Suppressor macrophage treated with lipopolysaccharide for 1 hour (primary cell): Measurements from ENCODE around the gene ARFRP1.
"Not testable (repeated sequence)": the region's sequence is repeated elsewhere in the genome, so short reads cannot be mapped to it uniquely, and the experiment has no call there.

Experiments used
- DNase-seq, 3 donors: peaks; one replicate each; pipeline ENCODE4 v3.0.0-alpha.2; 2020 to 2022

The ARFRP1 gene

DNA sequence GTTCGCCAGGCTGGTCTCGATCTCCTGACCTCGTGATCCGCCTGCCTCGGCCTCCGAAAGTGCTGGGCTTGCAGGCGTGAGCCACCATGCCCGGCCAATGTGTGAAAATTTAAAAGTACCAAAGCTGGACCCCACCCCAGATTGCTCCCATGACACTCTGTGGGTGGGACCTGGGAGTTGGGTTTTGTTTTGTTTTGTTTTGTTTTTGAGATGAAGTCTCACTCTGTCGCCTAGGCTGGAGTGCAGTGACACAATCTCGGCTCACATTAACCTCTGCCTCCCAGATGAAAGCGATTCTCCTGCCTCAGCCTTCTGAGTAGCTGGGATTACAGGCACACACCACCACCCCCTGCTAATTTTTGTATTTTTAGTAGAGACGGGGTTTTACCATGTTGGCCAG lies 36.1 kb downstream of the ARFRP1 start:
- DNase-seq, result not testable (repeated sequence)

DNA sequence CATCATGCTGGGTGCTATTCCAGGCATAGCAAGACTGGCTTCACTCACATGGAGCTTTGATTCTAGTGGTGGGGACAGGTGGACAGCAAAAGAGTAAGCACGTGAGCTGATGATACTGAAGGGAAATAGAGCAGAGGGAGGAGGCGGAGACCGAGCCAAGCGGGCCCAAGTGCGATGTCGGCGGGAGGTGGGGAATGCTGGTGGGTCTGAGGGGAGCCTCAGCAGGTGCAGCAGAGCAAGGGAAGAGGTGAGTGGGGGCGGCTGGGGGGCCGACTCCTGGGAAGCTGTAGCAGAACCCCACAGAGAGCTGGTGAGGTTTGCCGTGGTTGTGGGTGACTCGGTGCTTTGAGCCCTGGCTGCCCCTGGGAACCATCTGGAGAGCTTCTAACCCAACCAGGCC lies 39.4 kb downstream of the ARFRP1 start:
- DNase-seq, result no peak

DNA sequence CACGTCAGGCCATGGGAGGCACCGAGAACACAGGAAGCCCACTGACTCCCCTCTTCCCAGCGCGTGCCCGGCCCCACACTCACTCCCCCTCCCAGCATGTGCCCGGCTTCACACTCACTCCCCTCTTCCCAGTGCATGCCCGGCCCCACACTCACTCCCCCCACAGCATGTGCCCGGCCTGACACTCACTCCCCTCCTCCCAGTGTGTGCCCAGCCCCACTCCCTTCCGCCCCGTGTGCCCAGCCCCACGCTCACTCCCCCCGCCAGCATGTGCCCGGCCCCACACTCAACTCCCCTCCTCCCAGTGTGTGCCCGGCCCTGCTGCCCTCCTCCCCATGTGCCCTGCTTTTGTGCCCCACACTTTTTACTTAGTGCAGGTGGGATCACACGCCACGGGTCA lies 39.9 kb downstream of the ARFRP1 start:
- DNase-seq, result no peak

DNA sequence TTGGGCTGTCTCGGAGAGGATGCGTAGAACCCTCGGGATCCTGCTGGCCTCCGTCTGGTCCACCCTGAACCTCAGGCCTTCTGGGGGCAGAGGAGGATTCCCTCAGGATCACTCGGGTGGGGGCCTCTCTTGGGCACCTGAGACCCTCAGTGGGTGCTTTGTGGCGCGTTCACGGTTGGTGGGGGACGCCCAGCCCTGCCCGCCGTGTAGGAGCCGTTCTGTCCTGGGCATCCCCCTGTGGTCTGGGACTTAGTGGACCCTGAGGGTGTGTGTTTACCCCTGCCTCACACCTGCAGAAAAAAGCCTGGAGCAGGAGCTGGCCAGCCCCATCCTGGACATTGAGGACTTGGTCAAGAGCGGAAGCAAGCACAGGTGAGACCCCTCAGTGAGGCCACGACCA lies 42.1 kb downstream of the ARFRP1 start:
- DNase-seq, result no peak

DNA sequence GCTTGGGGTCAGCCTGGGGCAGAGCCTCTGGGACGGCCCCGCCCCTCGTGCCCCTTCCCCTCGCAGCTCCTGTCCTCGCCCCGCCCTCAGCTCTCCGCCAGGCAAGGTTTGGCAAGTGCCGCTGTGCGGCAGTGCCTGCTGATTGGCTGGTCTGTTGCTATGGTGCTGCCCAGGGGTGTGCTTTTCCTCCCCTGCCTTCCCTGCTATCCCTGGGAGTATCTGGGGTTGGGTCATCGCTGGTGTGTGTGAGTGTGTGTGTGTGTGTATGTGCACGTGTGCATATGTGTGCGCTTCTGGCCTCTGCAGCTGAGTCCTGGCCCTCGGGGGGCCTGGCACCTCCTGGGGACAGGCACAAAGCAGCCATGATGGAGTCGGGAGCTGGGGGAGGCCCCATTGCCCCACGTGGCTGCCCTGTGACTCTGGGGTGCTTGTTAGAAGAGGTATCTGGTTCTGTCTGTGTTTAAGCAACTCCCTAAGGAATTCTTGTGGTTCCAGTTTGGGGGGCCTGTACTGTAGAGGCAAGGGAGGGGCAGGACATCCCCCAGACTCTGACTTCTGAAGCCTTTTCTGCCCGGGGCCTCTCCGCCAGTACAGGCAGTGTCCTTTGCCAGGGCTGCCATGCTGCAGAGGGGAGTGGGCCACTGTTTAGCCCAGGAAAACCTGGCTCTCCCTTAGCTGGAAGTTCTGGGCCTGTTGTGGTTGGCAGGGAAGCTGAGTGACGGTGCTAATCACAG lies 42.7 kb downstream of the ARFRP1 start:
- DNase-seq, result no peak

DNA sequence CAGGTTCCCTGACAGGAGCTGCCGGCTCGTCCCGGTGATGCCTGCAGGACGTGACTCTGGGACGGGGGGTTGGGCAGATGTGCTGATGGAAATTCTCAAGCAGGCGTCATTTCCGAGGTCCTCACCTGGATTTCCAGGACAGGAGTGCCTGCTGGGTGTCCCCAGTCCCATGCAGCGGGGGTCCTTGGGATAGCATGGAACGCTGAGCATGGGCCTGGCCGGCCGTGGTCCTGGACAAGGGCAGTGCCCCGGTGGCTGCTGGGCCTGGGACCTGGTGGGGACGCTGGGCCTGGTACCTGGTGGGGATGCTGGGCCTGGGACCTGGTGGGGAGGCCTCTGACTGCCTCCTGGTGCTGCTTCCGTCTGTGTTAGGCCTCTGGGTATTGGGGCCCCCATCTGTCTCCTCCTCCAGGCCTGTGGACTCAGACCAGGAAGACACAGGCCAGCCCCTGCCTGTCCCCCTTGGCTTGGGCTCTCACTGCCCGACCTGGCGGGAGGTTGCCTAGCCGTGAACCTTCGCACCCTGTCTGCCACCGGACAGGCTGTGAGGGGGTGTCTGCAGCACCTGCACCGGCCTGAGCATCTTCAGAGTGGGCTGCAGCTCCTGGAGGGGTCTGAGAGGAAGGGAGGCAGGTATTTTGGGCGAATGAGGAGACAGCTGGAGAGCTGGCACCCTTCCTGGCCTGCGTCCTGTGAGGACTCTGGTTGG lies 43.5 kb downstream of the ARFRP1 start:
- no peak for DNase-seq

DNA sequence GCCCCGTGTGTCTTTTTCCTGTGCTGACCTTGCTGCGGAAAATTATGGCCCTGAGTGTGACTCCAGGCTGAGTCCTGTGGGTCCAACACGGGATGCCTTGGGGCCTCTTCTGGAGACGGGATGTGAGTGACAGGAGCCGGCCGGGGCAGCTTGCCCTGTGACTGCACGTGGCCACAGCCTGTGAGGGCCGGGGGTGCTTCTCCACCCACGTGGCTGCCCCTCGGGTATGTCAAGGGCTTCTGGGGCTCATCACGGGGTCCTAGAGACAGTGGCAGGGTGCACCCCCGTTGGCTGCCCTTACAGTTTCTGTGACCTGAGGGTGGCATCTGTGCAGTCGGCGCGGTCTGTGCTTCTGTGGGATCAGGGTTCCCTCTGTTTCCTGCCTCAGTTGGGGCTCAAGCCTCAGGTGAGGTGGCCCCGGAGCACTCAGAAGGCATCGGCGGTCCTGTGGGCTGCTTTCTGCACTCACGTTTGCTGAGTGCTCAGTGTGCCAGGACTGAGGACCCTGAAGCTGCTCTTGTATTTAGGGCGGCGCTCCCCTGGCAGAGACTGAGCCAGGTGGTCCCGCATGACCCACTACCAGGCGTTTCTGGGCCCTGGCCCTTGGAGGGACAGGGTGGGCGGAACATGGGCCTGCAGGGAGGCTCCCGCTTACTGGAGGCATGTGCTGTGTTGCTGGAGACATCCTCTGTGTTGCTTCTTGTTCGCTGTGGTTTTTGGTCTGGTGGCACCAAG lies 44.3 kb downstream of the ARFRP1 start:
- no peak for DNase-seq

DNA sequence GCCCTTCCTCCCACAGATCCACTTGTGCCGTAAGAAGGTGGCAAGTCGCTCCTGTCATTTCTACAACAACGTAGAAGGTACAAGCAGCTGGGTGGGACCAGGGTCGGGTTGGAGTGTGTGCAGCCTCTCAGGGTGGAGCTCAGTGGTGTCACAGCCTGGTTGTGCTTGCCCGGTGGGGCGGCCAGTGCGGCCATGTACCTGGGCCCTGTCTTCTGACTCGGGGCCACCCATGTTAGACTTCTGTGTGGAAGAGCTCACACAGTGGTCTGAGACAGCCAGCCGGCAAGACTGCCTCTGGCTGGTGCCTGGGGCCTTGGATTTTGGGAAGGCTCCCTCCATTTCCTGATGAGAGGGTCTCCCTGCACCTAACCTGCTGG lies 45.0 kb downstream of the ARFRP1 start:
- no peak for DNase-seq

DNA sequence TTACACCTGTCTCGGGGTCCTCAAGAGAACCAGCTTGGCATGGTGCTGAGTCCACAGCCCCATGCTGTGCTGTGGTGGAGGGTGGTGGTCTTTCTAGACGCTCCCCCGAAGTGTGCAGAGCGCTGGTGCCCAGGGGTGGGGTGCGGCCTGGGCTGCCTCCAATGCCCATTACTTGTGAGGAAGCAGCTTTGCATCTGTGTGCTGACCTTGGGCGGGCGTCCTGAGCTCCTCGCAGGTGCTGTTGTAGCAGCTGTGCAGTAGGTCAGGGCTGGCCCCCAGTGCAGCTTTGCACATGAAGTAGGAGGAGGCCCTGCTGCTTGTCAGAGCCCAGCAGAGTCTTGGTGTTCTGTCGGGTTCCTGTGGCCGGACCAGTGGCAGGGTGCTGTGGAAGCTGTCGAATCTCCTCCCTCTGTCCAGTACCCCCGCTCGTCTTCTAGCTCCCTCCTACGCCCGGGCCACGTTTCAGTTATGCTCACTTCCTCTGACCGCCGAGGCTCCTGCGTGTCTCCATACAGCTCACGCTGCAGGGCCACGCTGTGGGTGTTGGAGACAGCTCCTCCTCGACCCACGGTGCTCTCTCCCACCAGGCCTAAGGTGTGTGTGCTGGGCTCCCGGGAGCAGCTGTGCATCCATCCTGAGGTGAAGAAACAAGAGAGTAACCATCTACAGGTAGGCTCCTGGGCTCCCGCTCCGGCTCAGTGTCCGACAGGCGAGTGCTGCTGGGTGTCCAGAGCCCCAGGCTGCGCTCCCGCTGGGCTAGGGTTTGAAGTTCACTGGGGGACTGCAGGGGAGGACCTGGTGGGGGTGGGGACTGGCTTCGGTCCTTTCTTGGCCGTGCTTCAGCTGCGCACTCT lies 45.6 kb downstream of the ARFRP1 start:
- no peak for DNase-seq

DNA sequence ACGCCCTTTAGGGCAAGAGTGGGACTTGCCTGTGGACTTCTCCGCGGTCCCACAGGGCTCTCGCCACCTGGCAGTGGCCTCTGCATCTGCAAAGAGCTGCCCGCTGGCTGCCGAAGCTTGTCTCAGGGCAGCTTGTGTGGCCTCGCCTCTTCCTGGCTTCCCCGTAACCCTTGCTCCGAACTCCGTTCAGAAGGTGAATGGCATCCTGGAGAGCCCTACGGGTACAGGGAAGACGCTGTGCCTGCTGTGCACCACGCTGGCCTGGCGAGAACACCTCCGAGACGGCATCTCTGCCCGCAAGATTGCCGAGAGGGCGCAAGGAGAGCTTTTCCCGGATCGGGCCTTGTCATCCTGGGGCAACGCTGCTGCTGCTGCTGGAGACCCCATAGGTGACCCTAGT lies 46.7 kb downstream of the ARFRP1 start:
- DNase-seq, result no peak

DNA sequence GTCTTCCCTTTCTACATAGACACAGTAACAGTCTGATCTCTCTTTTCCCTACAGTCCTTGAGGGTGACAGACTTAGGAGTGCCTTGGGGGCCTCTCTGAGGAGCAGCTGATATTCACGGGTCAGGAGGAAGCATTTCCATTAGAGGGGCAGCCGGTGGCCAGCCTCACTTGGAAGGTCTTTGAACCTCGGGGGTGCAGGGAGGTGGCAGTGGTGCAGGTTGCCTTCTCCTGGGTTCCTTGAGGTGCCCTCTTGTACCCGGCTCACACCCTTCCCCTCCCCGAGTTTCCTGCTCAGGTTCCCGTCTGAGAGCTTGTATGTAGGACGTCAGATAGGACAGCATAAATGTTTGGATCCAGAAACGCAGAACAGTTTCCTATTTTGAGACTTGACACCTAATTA lies 47.2 kb downstream of the ARFRP1 start:
- DNase-seq, result no peak

DNA sequence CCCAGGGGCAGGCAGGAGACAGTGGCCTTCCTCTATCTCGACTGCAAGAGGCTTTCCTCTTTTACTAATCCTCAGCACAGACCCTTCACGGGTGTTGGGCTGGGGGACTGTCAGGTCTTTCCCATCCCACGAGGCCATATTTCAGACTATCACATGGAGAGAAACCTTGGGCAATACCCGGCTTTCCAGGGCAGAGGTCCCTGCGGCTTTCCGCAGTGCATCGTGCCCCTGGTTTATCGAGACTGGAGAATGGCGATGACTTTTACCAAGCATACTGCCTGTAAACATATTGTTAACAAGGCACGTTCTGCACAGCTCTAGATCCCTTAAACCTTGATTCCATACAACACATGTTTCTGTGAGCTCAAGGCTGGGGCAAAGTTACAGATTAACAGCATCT lies 47.6 kb downstream of the ARFRP1 start:
- not testable (repeated sequence) for DNase-seq

DNA sequence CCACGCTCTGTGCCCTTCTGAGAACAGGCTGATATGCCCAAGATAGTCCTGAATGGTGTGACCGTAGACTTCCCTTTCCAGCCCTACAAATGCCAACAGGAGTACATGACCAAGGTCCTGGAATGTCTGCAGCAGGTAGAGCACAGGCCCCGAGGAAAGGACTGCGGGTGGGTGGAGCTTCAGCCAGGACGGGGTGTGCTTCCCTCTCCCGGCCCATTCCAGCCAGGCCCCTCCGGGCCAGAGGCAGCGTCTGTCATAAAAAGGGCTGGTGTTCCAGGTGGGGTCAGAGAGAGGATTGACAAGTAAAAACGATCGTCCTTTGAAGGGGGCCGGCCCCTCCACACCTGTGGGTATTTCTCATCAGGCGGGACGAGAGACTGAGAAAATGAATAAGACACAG lies 48.4 kb downstream of the ARFRP1 start:
- DNase-seq, result no peak

DNA sequence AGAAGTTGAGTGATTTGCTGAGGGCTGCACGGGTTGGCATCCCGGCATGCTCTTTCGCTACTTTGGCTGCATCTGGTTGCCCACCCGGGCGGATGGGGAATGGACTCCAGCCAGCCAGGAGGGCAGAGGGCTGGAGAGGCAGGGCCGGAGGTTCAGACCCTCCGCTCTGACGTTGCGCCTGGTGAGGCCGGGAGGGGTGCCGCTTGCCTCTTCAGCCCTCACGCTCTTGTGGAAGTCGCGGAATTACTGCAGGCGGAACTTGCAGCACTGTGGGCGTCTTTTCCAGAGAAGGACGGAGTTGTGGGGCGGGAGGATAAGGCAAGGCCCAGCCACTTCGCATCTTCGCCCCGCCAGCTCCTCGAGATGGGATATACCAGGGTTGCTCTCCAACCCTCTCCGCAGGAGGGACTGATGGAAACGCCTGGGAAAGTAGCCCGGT lies 49.0 kb downstream of the ARFRP1 start:
- peak; percentile 71 to 73 (median 71) for DNase-seq

DNA sequence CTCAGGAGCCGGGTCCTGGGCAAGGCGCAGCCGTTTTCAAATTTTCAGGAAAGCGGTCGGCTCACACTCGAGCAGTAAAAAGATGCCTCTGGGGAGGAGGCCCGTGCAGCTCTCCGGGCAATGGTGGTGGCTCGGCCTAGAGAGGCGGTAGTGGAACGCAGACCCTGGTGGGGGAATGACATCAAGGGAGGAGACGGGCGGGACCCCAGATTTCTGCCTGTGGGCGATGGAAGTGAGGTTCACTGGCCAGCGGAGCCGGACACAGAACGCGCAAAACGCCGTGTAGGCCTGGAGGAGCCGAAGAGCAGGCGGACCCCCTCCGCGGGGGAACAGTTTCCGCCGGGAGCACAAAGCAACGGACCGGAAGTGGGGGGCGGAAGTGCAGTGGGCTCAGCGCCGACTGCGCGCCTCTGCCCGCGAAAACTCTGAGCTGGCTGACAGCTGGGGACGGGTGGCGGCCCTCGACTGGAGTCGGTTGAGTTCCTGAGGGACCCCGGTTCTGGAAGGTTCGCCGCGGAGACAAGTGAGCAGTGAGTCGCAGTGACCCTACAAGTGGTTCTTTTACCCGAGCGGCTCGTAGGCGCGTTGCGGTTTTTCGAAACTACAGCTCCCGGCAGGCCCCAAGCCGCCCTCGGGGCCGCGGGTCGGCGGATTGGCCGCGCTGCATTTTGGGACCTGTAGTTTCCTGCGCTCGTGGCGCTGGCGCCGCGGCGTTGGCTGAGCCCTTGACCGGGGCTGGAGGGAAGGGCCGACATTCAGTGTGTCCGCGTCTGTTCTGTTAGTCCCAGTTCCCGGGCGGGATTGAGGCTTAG lies 49.6 kb downstream of the ARFRP1 start, which contains the start of gene RTEL1:
RTEL1 (plus strand) TSS at position 376 of the 812 bp plus-strand sequence. CDS start 1,091 bp downstream, outside the sequence.
- DNase-seq, result peak; percentile 94 to 97 (median 96)

DNA sequence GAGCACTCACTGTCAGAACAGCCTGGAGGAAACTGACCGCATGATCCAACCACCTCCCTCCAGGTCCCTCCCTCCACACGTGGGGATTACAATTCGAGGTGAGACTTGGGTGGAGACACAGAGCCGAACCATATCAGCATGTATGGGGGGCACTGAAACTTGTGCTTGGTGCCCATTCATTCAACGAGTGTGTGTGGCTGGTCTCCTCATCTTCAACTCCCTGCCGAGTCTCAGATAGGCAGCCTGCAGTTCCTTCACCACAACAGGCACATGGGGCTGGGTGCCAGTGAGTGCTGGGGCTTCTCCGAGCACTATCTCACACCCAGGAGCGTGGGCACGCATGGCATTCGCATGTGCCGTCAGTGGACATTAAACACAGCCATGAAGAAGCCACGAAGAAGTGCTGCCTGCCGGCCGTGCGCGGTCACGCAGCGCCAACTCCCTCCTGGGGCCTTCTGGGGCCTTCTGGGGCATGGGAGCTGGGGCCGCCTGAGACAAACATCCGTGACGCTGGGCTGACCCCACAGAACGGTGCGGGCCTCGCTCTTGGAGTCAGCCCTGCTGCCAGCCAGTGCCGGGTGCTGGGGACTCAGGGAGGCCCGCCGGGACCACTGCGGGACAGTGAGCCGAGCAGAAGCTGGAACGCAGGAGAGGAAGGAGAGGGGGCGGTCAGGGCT lies 50.4 kb downstream of the ARFRP1 start:
- no peak for DNase-seq

DNA sequence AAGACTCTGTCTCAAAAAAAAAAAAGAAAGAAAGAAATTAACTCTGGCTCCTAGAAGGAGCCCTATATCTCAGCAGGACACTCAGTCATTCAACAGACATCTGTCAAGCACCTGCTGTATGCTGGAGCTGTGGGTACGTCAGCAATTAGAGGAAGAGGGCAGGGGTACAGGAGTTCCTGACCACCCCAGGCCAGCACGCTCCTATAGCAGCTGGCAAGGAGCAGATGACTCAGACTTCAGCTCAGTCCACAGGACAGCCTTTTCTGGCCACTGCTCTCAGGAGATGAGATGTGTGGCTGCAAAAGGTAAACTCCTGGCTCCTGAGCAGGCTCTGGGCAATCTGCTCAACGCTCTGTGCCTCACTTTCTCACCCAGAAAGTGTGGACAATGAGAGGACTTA lies 51.3 kb downstream of the ARFRP1 start:
- no peak for DNase-seq

DNA sequence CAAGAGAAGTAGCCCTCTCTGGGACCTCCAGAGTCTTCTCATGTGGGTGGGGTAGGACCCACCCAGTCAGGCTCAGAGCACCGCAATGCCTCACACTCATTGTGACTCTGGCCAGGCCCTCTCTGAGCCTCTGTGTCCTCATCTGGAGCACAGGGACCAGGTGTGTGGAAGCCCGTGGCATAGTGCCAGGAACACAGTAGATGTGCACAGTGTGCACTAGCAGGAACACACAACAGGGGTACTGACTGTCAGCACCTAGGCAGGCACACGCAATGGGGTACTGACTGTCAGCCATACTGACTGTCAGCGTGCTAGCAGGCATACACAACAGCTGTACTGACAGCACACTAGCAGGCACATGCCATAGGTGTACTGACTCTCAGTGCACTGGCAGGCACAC lies 52.5 kb downstream of the ARFRP1 start:
- DNase-seq, result no peak

DNA sequence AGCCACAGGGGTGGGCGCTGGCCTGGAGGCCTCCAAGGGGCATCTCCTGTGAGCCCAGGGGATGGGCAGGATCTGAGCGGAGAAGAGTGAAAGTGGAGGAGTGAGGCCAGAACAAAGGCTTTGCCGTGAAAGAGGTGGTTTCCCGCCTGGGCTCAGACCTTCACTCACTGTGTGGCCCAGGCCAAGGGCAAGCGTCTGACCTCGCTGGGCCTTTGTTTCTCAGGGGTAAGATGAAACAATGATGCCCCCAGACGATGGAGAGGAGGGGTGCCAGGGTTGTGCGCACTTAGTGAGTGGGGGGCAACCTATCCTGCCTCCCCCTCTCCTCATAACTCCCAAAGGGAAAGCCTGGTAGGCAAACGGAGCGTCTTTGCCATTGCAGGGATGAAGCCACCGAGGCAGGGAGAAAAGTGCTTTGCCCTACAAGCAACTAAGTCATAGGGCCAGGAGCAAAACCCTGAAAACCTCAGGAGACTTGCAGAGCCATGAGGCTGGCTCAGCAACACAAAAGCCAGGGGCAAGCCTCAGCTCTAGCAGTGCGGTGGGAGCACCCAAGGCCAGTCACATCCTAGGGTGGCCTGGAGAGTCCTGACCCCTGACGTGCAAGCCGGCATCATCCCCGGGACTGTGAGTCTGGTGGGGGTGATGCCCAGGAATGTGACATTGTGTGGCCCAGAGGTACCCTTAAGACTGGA lies 53.7 kb downstream of the ARFRP1 start:
- no peak for DNase-seq
